ENCODE data around the gene RPL39L.

GRCh38 chr3:187122261-187122660, 17.0 kb downstream of the RPL39L start:
- TF ChIP-seq FOXM1 (IDR thresholded peaks at IDR 0.05; ENCODE audit: borderline replicate concordance), result no peak
- TF ChIP-seq FOXA1 (IDR thresholded peaks at IDR 0.05), result no peak
- TF ChIP-seq SP1 (IDR thresholded peaks at IDR 0.05), result no peak
- TF ChIP-seq CTBP1 (IDR thresholded peaks at IDR 0.05; ENCODE audit: borderline replicate concordance), result no peak
- no peak for TF ChIP-seq LEF1 (IDR thresholded peaks at IDR 0.05; ENCODE audit: borderline replicate concordance)
- TF ChIP-seq ELF4 (IDR thresholded peaks at IDR 0.05), result no peak
- no peak for TF ChIP-seq L3MBTL2 (conservative IDR thresholded peaks at IDR 0.05)
- no peak for TF ChIP-seq PKNOX1 (IDR thresholded peaks at IDR 0.05)
- no peak for TF ChIP-seq BHLHE40 (IDR thresholded peaks at IDR 0.05; ENCODE audit: borderline replicate concordance)

Measured in HEK293T (cell line).